Stimulated activated CD8-positive, alpha-beta memory T cell treated with anti-CD3 and anti-CD28 coated beads, Interleukin-7, amount 100 ng/mL, for 48 hours (primary cell): Measurements from ENCODE around the gene PTPRG.

ENCODE experiments used
- DNase-seq, 2 donors: peaks; one replicate each; pipeline ENCODE4 v3.0.0-alpha.2; 2020; ENCODE audit warnings: low read depth in 1 of 2; ENCODE audit errors: extremely low read depth in 1 of 2

The PTPRG gene

DNA sequence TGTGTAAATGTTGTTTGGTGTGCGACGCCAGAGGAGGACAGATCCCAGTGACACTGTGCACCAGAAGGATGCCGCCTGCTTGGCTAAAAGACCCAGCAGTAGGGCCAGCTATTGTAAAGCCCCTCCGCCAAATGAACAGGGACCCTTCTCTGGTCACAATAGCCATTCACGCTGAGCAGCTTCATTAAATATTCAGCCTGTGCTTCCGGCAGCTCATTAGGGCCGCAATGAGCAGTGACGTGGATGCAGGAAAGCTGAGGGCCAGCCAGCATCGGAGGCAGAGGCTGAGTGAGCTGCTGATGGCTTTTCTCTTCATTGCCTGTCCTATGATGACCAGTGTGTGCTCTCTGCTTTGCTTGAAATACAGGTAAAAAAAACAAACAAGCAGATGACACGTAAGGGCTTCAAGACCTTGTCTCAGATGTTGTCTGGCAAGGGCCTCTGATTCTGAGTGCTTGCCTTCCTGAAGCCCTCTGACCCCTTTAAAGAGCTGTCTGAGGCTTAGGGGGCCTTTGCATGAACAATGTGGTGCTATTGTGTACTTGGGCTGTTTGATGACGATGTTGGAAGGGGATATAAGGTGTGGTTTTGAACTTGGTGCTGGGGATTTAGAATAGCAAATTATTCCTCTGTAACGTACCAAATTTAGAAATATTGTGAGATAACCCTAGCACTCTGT is 681.6 kb downstream of the PTPRG start:
- no peak for DNase-seq

DNA sequence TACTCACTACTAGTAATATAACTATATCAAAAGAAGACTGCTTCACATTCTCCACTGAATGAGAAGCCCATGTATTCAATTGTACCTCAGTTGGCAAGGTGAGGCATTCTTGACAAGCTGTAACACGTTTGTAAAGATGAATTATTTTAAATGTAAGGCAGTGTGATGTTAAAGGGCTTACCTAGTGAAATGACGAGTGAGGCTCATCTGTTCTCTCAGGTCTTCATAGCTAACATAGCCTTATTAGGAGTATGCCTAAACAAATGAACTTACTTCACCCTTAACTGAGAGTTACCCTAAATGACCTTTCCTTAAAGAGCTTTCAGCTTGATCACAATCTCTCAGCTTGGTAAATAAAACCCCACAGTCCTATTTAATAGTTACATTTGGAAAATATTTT is 684.7 kb downstream of the PTPRG start:
- no peak for DNase-seq

DNA sequence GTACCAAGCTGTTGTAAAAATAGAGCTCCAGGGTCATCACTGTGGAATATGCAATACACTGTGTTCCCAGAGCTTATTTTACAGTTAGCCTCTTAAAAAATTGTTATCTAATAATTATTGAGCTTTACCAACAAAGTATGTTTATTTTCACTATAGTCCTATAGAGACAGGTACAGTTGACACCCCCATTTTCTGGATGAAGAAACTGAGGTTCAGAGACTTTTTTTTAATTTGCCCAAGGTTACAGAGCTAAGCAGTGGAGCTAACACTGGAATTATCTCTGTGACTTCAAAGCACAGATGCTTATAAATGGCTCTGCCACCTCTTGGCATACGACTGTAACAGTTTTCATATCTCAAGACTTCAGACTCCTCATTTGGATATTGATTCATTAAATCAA is 685.6 kb downstream of the PTPRG start:
- no peak for DNase-seq

DNA sequence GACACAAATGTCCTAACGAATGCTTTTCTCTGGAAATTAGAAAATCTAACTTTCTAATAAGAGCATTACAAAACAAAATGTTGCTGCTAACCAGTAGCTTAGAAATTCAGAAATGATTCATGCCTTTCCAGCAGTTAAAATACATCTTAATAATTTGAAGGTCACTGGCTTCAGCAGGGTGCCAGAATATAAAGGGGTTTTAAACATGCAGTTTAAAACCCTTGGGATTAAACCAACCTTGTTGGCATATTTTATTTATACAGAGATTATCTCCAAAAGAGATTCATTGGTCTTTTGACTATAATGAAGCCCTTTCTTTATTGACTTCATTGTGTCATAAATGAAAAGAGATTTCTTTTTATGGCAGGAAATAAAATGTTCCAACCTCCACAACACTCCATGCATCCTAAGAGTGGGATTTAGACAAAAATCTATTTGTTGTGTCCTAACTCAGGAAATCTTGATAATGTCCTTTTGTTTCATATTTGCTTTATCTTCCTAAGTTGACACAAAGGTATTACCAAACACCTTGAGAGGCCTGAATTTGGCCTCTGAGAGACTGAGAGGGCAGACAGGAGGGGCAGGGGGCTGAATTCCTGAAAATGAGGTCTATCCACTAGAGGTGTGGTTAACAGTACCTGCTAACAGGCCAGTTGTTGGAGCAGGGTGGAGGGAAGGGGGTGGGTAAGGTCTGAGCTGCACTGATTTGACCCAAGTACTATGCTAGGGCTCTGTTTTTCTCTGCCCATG is 687.5 kb downstream of the PTPRG start:
- DNase-seq, result no peak

DNA sequence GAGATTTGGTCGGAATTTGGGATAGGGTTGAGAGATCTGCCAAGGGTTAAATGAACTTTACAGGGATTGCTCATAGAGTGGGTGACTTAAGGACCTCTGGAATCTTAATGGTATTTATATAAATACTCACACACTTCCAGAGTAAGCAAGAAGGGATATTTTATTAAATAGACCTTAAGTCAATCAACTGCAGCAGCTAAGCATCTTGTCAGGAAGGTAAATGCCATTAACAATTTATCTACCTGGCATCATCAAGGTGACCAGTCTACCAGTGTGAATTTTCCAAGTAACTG is 688.1 kb downstream of the PTPRG start:
- no peak for DNase-seq

DNA sequence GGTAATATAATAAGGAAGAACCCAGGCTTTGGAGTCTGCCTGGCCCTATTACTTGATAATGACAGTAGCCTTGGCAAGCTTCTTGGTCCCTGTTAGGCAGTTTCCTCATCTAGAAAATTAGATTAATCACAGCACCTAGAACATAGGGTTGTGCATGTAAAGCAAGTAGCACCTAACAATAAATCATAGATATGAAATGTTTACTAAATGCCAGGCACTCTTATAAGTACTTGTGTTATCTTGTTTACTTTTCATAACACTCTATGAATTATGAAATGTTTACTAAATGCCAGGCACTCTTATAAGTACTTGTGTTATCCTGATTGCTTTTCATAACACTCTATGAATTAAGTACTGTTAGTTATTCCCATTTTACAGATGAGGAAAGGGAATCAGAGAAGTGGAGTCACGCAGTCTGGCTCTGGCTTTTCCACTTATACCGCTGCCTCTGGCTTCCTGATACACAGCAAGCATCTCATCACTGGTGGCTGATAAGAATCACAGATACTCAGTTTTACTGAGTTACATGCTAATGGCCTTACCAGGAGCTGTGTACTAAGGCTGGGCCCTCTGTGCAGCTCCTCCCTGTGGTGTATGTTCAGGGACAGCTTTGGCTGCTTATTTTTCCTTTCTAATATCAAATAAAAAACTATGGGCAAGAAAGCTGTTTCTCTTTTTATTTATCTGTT is 688.6 kb downstream of the PTPRG start:
- no peak for DNase-seq

DNA sequence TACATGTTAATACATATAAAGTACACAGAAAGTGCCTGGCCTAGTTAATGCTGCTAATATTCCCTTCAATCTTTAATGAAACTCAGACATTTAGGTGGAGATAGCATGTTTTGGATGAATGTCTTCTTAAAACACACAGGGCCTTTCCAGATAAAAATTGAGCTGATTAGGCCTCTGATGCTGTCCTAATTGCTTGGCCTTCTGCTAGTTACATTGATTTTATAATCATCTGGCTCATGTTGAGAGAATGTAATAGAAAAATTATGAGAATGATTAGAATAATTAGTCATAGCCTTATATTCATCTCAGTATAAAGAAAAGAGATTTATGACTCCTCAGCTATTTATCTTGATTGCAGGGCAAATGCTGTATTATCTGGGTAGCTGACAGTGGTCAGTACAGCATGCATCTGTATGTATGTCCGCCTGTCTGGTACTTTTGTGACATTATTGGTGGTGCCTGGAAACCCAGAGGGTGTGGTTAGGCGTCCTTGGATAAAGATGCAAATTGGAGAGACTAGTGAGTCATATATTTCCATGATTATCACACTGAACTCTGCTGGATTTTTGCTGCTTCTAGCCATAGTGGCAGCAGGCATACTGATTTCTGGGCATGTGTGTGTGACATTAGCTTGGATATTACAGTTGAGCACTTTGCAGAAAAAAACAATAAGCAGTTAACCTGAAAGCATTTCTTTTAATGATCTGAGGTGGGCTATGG is 691.2 kb downstream of the PTPRG start:
- no peak for DNase-seq

DNA sequence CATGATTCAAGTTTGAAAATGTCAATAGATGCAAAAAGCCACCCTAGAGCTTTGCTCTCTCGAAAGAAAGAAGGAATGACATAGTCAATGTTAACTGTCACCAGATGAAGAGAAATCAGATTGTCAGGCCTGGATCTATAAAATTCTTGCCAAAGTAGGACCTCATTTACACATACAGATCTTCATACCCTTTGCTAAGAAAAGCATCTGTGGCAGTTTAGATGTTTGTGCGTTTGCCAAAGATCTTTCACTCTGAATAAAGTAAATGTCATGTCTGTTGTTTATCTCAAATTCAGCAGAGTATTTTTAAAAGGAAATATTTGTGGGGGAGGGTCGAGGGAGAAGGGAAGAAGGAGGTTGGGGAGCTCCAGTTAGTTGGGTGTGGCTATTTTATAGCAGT is 692.6 kb downstream of the PTPRG start:
- DNase-seq, result no peak

DNA sequence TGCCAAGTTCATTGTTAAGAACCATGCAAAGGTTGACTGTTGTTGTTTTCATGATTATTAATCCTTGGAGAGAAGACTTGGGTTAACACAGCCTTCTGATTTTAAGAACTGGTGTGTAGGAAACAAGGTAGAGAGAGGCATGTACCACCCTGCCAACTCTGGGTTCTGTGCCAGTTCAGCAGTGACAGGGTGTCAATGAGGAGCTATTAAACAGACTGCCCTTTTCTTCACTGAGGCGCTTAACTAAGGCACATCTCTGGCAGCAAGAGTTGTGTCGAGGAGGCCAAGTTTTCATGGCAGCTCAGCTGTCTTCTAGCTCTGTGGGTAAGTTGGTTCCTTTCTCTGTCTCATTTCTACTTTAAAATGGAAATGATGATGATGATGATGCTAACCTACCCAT is 694.4 kb downstream of the PTPRG start:
- no peak for DNase-seq

DNA sequence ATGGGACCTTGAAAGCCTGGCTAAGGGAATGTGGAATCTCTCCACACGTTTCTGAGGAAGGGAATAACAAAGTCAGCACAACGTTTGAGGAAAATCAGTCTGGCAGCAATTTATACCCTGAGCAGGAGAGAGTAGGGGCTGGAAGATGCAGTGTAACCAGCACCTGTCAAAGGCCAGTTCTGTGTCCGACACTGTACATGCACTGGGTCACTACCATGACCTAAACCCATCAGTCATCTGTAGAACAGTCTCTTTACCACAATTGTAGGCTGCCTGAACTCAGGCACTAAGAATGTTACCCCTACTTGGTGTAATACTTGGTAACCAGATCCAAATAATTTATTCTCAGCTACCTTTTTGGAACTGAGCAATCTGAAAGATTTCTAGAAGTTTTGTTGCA is 698.6 kb downstream of the PTPRG start:
- DNase-seq, result no peak

DNA sequence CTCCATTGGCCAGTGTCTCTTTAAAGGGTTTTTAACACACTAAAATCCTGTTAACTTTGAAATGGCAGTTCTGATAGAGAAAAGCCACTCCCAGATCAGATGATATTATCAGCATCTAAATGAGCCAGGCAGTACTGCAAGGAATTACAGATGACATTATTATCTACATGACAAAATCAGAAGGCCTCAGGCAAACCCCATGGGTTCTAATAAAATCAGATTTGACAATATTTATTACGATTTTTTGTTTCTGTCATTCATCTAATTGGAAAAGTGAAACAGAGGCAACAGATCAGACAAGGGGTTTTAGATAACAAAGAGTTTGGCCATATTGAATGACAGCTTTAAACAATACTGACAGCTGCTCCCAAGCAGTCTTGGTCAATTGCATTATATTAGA is 699.3 kb downstream of the PTPRG start:
- DNase-seq, result no peak

DNA sequence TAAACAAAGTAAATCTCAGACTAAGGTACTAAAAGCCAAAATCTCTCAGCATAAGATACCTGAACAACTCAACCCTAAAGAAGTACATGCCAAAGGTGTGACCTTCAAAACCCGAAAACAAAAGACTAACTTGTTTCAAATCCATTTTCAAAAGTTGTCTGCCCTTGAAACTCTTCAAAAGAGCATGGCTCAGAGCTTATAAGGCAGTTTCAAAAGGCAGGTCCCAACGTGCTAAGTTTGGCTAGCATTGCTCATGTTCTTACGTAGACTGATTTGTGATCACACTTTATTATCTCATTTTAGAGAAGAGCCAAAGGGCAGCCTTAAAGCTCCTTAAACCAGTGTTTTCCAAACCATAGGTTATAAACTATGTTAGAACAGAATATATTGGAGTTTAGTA is 699.8 kb downstream of the PTPRG start:
- no peak for DNase-seq

DNA sequence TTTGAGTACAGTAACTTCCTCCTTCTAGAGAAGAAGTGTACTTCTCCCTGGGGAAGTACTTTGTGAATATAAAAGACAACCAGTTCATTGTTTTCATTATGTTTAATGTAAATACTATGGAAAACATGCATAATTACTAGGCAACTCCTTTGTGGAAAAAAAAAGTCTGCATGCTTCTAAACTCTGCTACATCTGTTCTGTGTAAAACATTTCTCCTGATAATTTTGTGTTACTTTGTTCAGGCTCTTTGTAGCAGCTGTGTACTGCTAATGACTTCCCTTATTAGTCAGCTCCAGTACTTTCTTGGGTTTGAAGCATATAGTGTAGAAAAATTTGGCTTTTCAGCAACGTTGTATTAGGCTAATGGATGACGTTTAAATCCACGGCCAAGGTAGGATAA is 700.4 kb downstream of the PTPRG start:
- no peak for DNase-seq

DNA sequence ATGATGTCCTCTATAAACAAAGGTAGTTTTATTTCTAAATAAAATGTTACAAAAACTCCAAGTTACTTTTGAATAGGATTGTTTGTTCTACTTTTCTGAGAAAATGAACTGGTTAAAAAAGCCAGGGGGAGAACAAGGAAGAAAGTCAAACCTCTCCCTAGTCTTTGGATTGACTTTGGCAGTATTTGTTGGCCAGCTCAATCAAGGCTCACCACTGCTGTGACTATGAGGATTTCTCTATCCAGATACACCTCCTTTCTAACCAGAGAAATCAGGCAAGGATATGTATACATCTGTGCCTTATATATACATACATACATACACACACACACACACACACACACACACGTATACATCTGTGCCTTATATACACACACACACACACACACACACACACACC is 704.2 kb downstream of the PTPRG start:
- no peak for DNase-seq

DNA sequence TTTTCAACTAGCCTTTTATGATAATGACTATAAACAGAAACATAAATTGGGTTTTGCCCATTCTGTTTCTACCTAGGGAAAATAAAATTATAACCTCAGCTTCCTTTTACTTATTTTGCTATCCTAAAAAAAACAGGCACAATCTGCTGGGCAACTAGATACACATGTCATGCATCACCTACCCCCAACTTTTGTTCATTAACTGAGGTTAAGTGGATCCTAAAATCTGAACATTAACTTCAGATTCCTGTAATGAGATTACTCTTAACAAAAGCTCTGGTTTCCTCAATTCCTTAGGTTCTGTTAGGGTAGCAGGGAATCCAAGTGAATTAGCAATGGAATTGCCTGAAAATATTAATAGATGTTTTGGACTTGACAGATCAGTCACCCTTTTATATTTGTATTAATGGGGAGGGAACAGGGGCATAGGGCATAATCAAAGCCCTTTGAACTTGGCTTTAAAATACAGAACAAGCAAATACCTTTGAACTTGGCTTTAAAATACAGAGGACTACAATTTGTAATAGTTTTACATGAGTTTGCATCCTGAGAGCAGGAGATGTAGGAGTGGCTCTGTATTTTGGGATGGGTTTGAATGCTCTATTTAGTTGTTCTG is 705.4 kb downstream of the PTPRG start:
- DNase-seq, result no peak

DNA sequence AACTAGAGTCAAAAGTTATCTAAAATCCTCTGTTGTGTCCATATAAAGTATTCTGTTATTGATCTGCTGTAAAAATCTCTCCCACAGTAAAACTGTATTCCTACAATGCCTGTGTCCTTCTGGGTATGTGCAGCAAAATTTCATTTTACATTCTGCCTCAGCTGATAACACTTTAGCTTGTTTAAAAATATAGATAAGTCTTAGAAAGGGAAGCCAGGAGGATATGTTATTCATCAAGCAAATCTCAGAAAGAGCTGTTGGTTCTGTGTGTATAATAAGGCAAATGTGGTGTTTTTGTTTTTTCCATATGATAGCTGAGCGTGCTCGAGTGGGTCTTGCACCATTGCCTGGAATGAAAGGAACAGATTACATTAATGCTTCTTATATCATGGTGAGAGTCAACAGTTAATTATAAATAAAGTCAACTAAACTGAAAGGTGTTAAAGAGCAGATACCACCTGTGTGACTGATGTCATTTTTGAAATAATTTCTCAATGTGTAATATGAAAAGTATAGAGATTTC is 715.3 kb downstream of the PTPRG start:
- no peak for DNase-seq

DNA sequence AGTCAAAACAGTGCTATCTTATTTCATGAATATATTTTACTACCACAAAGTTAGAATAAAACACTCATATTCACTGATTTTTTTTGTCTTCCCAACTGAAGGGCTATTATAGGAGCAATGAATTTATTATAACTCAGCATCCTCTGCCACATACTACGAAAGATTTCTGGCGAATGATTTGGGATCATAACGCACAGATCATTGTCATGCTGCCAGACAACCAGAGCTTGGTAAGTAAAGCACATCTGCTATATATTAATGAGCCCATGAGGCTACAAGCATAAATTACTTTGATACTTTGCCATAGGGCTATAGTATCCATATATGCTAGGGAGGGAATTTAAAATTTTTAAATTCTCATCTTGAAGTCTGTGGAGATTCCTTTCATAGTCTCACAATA is 716.1 kb downstream of the PTPRG start:
- no peak for DNase-seq

DNA sequence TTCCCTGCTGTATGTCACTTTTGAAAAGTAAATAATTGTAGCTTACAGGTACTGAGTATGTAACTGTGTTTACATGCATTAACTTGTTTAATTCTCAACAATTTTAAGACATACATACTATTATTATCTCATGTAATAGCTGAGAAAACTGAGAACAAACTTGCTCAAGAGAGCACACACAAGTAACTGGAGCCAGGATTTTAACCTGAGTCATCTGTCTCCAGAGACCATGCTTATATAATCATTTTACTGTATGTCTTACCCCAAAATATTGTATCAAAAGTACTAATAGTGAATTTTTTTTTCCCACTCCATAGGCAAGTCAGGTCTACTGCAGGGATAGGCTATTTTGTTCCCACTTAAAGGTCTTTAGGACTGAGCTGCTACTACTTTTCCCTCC is 716.6 kb downstream of the PTPRG start:
- DNase-seq, result no peak

DNA sequence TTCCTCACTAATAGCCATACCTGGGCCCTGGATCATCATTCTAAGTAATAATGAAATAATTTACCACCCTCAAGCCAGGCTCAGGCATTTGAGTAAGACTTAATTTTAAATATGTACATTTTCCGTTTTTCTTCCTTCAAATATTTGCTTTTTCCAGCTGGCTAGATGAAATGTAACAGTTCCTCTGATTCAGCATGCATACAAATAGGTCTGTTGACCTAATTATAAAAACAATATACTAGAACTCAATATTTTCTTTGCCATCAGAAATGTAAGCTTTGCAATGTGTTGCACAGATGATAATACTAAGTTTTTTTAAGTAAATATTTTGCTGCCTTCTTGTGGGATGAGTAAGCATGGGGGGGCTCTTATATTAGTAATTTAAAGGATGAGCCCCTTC is 720.4 kb downstream of the PTPRG start:
- no peak for DNase-seq

DNA sequence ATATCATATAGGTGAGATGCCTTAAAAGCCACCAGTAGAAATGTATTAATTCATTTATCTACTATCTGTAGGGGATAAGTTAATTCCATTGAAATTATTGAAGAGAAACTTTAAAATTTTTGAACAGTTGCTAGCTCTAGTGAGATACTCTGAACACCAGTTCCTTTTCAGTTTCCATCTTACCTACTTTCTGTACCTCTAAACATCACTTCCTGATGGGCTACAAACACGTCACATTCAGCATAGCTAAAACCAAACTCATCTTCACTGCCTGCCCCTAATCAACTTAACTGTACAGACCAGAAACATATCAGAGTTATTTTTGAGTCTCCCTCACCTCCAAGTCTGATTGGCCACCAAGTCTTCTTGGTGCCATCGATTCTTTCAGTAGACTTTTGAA is 723.1 kb downstream of the PTPRG start:
- no peak for DNase-seq

DNA sequence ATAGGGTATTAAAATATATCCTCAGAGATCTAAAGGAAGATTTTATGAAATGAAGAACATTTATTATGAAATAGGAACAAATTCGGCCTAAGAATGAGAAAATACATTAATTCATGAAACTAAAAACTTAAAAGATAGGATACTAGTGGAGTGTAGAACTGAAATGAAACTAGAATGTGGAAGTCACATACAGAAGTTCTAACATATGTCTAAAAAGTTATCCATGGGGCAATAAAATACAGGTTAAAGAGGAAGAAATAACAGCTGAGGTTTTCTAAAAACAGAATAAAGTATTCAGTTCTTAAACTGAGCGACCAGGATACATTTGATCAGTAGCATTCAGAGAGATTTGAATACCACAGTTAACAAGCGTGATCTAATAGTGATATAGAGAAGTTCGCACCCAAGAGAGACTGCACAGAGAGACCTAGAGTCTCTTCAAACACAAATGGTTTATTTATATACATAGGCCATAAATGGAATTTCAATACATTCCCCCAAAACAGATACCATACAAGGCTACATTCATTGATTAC is 726.1 kb downstream of the PTPRG start:
- no peak for DNase-seq
